B cell (primary cell): ENCODE measurements around the gene WDR70. TPM values are rescaled to one million over a fixed set of nuclear protein-coding genes. Genes with fewer than 3 reads are reported as not detected.
A peak's percentile ranks its signal among the peaks of the same experiment; 100 is the strongest.

Experiments
- ATAC-seq: fragments of 200-7000 bp; cut with Tn5 transposase; one replicate; pipeline ENCODE4 v1.10.0; 2021; ENCODE audit warnings: low read depth, mild to moderate bottlenecking, moderate number of reproducible peaks, moderate library complexity
- CTCF ChIA-PET: fragments of 350-600 bp; sonication (Branson Sonifier 250); formaldehyde crosslinking; loops from one replicate; lab custom pipeline; 2021; ENCODE audit warnings: antibody characterized with exemption, inconsistent platforms; lab: Charles Lee
- POLR2A ChIA-PET: fragments of 350-600 bp; sonication (Branson Sonifier 250); formaldehyde crosslinking; loops from one replicate; lab custom pipeline; 2021; ENCODE audit warnings: antibody characterized with exemption; lab: Charles Lee
- DNase-seq: peaks from one replicate; pipeline ENCODE4 v3.0.0; 2013
- H2AFZ ChIP-seq: 2 replicates; pipeline ENCODE4 v1.6.1; 2012; ENCODE audit warnings: mild to moderate bottlenecking, low read depth, low read length; ENCODE audit not compliant: insufficient read depth, poor library complexity, severe bottlenecking
- H3K27ac ChIP-seq, 2 donors: 1 replicate in 1 of 2; 2 replicates in 1 of 2; pipeline ENCODE4 v1.5.1; 2012 to 2013; ENCODE audit warnings: low read length in 2 of 2, mild to moderate bottlenecking in 2 of 2, moderate library complexity in 1 of 2
- H3K27me3 ChIP-seq, 4 experiments: fragments of 200-600 bp in 1 of 4; sonication (generic) in 1 of 4; replicated peaks in 1 of 4; 1 replicate in 2 of 4; 2 replicates in 2 of 4; pipeline versions ENCODE4 v1.6.1 to v1.7.0; 2013 to 2016; ENCODE audit warnings: low read length in 3 of 4, mild to moderate bottlenecking in 2 of 4, mixed read lengths in 1 of 4, moderate library complexity in 1 of 4; ENCODE audit not compliant: insufficient read depth in 4 of 4, control insufficient read depth in 3 of 4; ENCODE audit errors: control extremely low read depth in 1 of 4
- H3K36me3 ChIP-seq, 2 experiments: replicated peaks in 1 of 2; 1 replicate in 1 of 2; 2 replicates in 1 of 2; pipeline versions ENCODE4 v1.6.1 to v1.7.1; 2013; ENCODE audit warnings: low read length in 1 of 2; ENCODE audit not compliant: insufficient read depth in 2 of 2, control insufficient read depth in 1 of 2; ENCODE audit errors: control extremely low read depth in 1 of 2, extremely low read depth in 1 of 2
- H3K4me1 ChIP-seq, 2 donors: fragments of 200-600 bp in 1 of 2; sonication (generic) in 1 of 2; 1 replicate in 1 of 2; 2 replicates in 1 of 2; pipeline versions ENCODE4 v1.5.1 to v1.6.1; 2013 to 2017; ENCODE audit warnings: low read length in 2 of 2; ENCODE audit not compliant: control insufficient read depth in 2 of 2, insufficient read depth in 2 of 2
- H3K4me2 ChIP-seq: replicated peaks from 2 replicates; pipeline ENCODE3; 2012; ENCODE audit warnings: mild to moderate bottlenecking, low read depth, low read length; ENCODE audit not compliant: poor library complexity, severe bottlenecking
- H3K4me3 ChIP-seq, 5 experiments: fragments of 200-600 bp in 1 of 5; sonication (generic) in 1 of 5; 1 replicate in 3 of 5; 2 replicates in 2 of 5; pipeline versions ENCODE4 v1.5.1 to v1.7.0; 2011 to 2016; ENCODE audit warnings: low read length in 4 of 5, mild to moderate bottlenecking in 4 of 5, low read depth in 2 of 5, control low read depth in 1 of 5, moderate library complexity in 1 of 5; ENCODE audit not compliant: insufficient read depth in 1 of 5; ENCODE audit errors: control extremely low read depth in 1 of 5, extremely low read depth in 1 of 5
- H3K79me2 ChIP-seq: fragments of 200-600 bp; sonication (generic); one replicate; pipeline ENCODE4 v1.6.0; 2016; ENCODE audit warnings: low read length; ENCODE audit not compliant: control insufficient read depth, insufficient read depth
- H3K9ac ChIP-seq: fragments of 200-600 bp; sonication (generic); 2 replicates; pipeline ENCODE4 v1.6.1; 2017; ENCODE audit warnings: mild to moderate bottlenecking, low read length, moderate library complexity
- H3K9me3 ChIP-seq, 3 donors: one replicate each; pipeline versions ENCODE4 v1.6.1 to v1.7.1; 2013; ENCODE audit warnings: low read length in 2 of 3; ENCODE audit not compliant: control insufficient read depth in 2 of 3, insufficient read depth in 1 of 3; ENCODE audit errors: control extremely low read depth in 1 of 3
- H4K20me1 ChIP-seq: 2 replicates; pipeline ENCODE4 v1.6.0; 2012; ENCODE audit warnings: mild to moderate bottlenecking, low read length; ENCODE audit not compliant: insufficient read depth, control insufficient read depth, poor library complexity, severe bottlenecking
- H3K27ac Mint-ChIP-seq: one replicate; pipeline ENCODE4 v1.8.0; 2021; ENCODE audit warnings: mixed read lengths
- H3K27me3 Mint-ChIP-seq: one replicate; pipeline ENCODE4 v1.8.0; 2021; ENCODE audit warnings: mixed read lengths
- H3K4me1 Mint-ChIP-seq: one replicate; pipeline ENCODE4 v1.8.0; 2021; ENCODE audit warnings: mixed read lengths
- H3K4me3 Mint-ChIP-seq: one replicate; pipeline ENCODE4 v1.8.0; 2021; ENCODE audit warnings: mixed read lengths
- H3K9me3 Mint-ChIP-seq: one replicate; pipeline ENCODE4 v1.8.0; 2022; ENCODE audit warnings: mixed read lengths; ENCODE audit not compliant: insufficient read depth
- EZH2 ChIP-seq: IDR thresholded peaks from 2 replicates; pipeline ENCODE4 v1.6.1; 2012; ENCODE audit warnings: borderline replicate concordance, low read depth, mild to moderate bottlenecking, moderate library complexity, low read length; ENCODE audit not compliant: insufficient read depth, poor library complexity, severe bottlenecking
- WGBS: methylation state at CpG from one replicate; pipeline ENCODE4 v1.1.5; 2013; ENCODE audit warnings: missing lambda C conversion rate; ENCODE audit not compliant: insufficient coverage; 5-methylcytosine and 5-hydroxymethylcytosine counted together
- intact Hi-C: fragments of 100-400 bp; cut with micrococcal nuclease; formaldehyde crosslinking; loops from one replicate; pipeline ENCODE4 v1.10.0; 2022
- polyA plus RNA-seq: library from polyadenylated mRNA; depleted of rRNA; stranded (reverse); fragments of >200 nt; gene quantifications from 2 replicates; pipeline ENCODE4 v1.2.3, GENCODE V29; 2012
- total RNA-seq, 2 donors: library from RNA; stranded (reverse); fragments of 120-200 nt in 1 of 2; gene quantifications; 1 replicate in 1 of 2; 2 replicates in 1 of 2; pipeline versions ENCODE4 v1.2.3 to v1.2.4, GENCODE V29; 2013 to 2022
- TF ChIP-seq, protein P1 (sequence below): fragments of 200-600 bp; IDR thresholded peaks from one replicate; pipeline ENCODE4 v1.8.0; 2022; ENCODE audit warnings: antibody characterized with exemption, mild to moderate bottlenecking

The WDR70 gene
- total and polyA plus RNA-seq, 2 donors (not counting 1 experiment from before 2014, with no cell fraction given) = 12.8 to 46.8 TPM

DNA sequence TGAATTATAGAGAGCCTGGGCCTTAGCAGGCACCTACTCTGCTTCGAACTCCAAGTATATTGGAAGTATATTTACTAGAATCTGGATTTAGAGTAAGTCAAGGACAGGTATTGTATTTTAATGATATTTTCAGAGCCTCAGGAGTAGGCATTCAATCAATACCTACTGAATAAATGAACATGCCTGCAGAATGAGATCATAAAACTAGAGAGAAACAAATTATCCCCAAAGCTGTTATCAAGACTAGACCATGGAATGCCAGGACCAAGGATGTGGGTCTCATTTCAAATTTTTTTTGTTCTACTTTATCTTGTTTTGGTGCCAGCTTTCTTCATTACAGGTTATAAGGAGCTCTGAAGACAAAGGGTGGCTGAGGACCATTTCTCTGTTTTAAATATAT, 394.7 kb downstream of the WDR70 start:
- H3K36me3 ChIP-seq = no peaks in the 10 kb centered on the region
- H3K27ac ChIP-seq = no peak overlapping the region
- no peak overlapping the region for H3K4me2 ChIP-seq
- no peak overlapping the region for H3K4me3 ChIP-seq
- ATAC-seq (no peak), DNase-seq (no peak)
- H3K27me3 ChIP-seq = no peaks in the 10 kb centered on the region
- intact Hi-C loops = no loop called here
- Mint-ChIP-seq H3K27me3 (no peaks in the 10 kb centered on the region), H3K4me1 (no peaks in the 10 kb centered on the region), H3K27ac (no peak overlapping the region), H3K4me3 (no peak overlapping the region), H3K9me3 (peaks cover 9% of the 10 kb centered on the region)
- H3K9me3 ChIP-seq = peaks cover 2 to 18% (median 9%) of the 10 kb centered on the region in 3 donors
- no peaks in the 10 kb centered on the region for H4K20me1 ChIP-seq
- H3K9ac ChIP-seq = no peak overlapping the region
- WGBS = no CpG with 5 or more reads among the region's 1 CpG
- ChIA-PET CTCF (no interaction called here), POLR2A (no interaction called here)
- H3K79me2 ChIP-seq = no peaks in the 10 kb centered on the region
- no peak overlapping the region for H2AFZ ChIP-seq
- no peaks in the 10 kb centered on the region for H3K4me1 ChIP-seq
- TF ChIP-seq, protein P1, sequence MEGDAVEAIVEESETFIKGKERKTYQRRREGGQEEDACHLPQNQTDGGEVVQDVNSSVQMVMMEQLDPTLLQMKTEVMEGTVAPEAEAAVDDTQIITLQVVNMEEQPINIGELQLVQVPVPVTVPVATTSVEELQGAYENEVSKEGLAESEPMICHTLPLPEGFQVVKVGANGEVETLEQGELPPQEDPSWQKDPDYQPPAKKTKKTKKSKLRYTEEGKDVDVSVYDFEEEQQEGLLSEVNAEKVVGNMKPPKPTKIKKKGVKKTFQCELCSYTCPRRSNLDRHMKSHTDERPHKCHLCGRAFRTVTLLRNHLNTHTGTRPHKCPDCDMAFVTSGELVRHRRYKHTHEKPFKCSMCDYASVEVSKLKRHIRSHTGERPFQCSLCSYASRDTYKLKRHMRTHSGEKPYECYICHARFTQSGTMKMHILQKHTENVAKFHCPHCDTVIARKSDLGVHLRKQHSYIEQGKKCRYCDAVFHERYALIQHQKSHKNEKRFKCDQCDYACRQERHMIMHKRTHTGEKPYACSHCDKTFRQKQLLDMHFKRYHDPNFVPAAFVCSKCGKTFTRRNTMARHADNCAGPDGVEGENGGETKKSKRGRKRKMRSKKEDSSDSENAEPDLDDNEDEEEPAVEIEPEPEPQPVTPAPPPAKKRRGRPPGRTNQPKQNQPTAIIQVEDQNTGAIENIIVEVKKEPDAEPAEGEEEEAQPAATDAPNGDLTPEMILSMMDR = no peak
- no peak for TF ChIP-seq EZH2

DNA sequence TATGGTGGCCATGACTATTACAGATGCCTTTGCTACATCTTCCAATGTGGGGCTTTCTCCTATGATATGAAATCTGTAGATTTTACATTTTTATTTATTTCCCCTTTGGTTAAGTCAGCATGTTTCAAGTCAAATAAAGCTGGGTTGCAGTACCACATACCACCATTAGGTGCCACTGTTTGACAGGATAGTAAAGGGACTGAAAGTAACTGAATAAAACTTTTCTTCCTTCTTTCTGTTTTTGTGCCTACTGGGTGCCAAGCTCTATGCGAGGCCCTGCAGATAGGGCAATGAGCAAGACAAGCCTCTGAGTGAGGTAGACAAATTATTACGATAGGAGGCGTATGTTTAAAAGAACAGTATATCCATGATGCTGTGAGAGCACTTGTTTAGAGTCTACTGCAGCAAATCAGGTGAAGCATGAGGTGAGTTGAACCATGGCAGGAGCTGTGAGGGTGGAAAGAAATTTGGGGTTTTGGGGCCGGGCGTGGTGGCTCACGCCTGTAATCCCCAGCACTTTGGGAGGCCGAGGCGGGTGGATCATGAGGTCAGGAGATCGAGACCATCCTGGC, 395.9 kb downstream of the WDR70 start:
- H3K36me3 ChIP-seq = no peaks in the 10 kb centered on the region
- H3K27me3 ChIP-seq = no peaks in the 10 kb centered on the region
- no peak overlapping the region for H2AFZ ChIP-seq
- DNase-seq (no peak), ATAC-seq (no peak)
- H3K4me2 ChIP-seq = no peak overlapping the region
- Mint-ChIP-seq H3K4me1 (no peaks in the 10 kb centered on the region), H3K27ac (no peak overlapping the region), H3K27me3 (no peaks in the 10 kb centered on the region), H3K9me3 (peaks cover 9% of the 10 kb centered on the region), H3K4me3 (no peak overlapping the region)
- intact Hi-C loops = no loop called here
- H3K9me3 ChIP-seq = peaks cover 2 to 18% (median 9%) of the 10 kb centered on the region in 3 donors
- H3K79me2 ChIP-seq = no peaks in the 10 kb centered on the region
- H4K20me1 ChIP-seq = no peaks in the 10 kb centered on the region
- 100% methylated on average over 8 of the region's 9 CpGs for WGBS
- no peak for TF ChIP-seq EZH2
- TF ChIP-seq, protein P1 = peak; percentile 58
- POLR2A ChIA-PET = no interaction called here
- CTCF ChIA-PET = no interaction called here
- no peak overlapping the region for H3K27ac ChIP-seq
- no peaks in the 10 kb centered on the region for H3K4me1 ChIP-seq
- no peak overlapping the region for H3K4me3 ChIP-seq
- H3K9ac ChIP-seq = no peak overlapping the region
